HEK293 (cell line): Measurements from ENCODE around the gene ZBTB20.

Experiments
- CTCF ChIA-PET: fragments of 350-600 bp; formaldehyde crosslinking; extraction: SDS; loops from one replicate; lab custom pipeline; 2021; ENCODE audit warnings: antibody characterized with exemption; lab: Yijun Ruan, JAX
- POLR2A ChIA-PET: fragments of 300-600 bp; formaldehyde crosslinking; extraction: SDS; loops from one replicate; lab custom pipeline; 2020; ENCODE audit warnings: antibody characterized with exemption, inconsistent platforms; lab: Yijun Ruan, JAX
- H3K27ac ChIP-seq: fragments of 200-500 bp; sonication (Bioruptor generic); 2 replicates; pipeline ENCODE4 v1.5.1; 2014; ENCODE audit warnings: low read depth, low read length, control low read depth, inconsistent platforms; ENCODE audit errors: extremely low read depth
- H3K36me3 ChIP-seq, 2 experiments: fragments of 200-500 bp in 1 of 2; sonication (Bioruptor generic) in 1 of 2; 1 replicate in 1 of 2; 2 replicates in 1 of 2; pipeline ENCODE4 v1.5.1; 2014 to 2017; ENCODE audit warnings: inconsistent platforms in 2 of 2, low read length in 2 of 2; ENCODE audit not compliant: control insufficient read depth in 2 of 2, insufficient read depth in 1 of 2
- H3K4me1 ChIP-seq: fragments of 200-500 bp; sonication (Bioruptor generic); 2 replicates; pipeline ENCODE4 v1.5.1; 2014; ENCODE audit warnings: mild to moderate bottlenecking, low read length, inconsistent platforms; ENCODE audit not compliant: control insufficient read depth, insufficient read depth
- H3K4me3 ChIP-seq: 2 replicates; pipeline ENCODE4 v1.5.1; 2011; ENCODE audit warnings: low read depth, mild to moderate bottlenecking, control low read depth, low read length, moderate library complexity
- H3K9me3 ChIP-seq: fragments of 200-500 bp; sonication (Bioruptor generic); 2 replicates; pipeline ENCODE4 v1.5.1; 2014; ENCODE audit warnings: low read depth, low read length, inconsistent platforms; ENCODE audit not compliant: control insufficient read depth, insufficient read depth
- ELK4 ChIP-seq: IDR thresholded peaks from 2 replicates; pipeline ENCODE4 v1.6.1; 2011; ENCODE audit warnings: mild to moderate bottlenecking, low read depth, low read length, borderline replicate concordance
- HIC1 ChIP-seq: fragments of 450-650 bp; formaldehyde crosslinking; IDR thresholded peaks from 2 replicates; pipeline ENCODE4 v1.5.1; 2016; ENCODE audit warnings: missing biosample characterization, missing genetic modification characterization
- ZBTB26 ChIP-seq: fragments of 450-650 bp; formaldehyde crosslinking; optimal IDR thresholded peaks from 2 replicates; pipeline ENCODE3; 2016; ENCODE audit warnings: missing biosample characterization, mild to moderate bottlenecking, missing genetic modification characterization
- ZNF23 ChIP-seq: fragments of 450-650 bp; formaldehyde crosslinking; IDR thresholded peaks from 2 replicates; pipeline ENCODE4 v1.5.1; 2016; ENCODE audit warnings: missing biosample characterization, missing genetic modification characterization, borderline replicate concordance
- ZNF274 ChIP-seq, 2 experiments: fragments of 200-500 bp in 1 of 2; fragments of 450-650 bp in 1 of 2; sonication (Bioruptor generic) in 1 of 2; formaldehyde crosslinking in 1 of 2; IDR thresholded peaks; 2 replicates each; pipeline versions ENCODE4 v1.5.1 to v1.6.1; 2014 to 2016; ENCODE audit warnings: borderline replicate concordance in 1 of 2, inconsistent platforms in 1 of 2, low read length in 1 of 2, missing biosample characterization in 1 of 2, missing genetic modification characterization in 1 of 2
- ZNF518A ChIP-seq: fragments of 450-650 bp; formaldehyde crosslinking; conservative IDR thresholded peaks from 2 replicates; pipeline ENCODE4 v1.5.1; 2016; ENCODE audit warnings: low read depth, missing biosample characterization, missing genetic modification characterization
- ZNF600 ChIP-seq: fragments of 450-650 bp; formaldehyde crosslinking; IDR thresholded peaks from 2 replicates; pipeline ENCODE4 v1.5.1; 2016; ENCODE audit warnings: missing biosample characterization, missing genetic modification characterization
- ZNF776 ChIP-seq: fragments of 450-650 bp; formaldehyde crosslinking; IDR thresholded peaks from 2 replicates; pipeline ENCODE4 v1.5.0; 2017; ENCODE audit warnings: missing biosample characterization, missing genetic modification characterization, borderline replicate concordance
- ZNF785 ChIP-seq: fragments of 450-650 bp; formaldehyde crosslinking; IDR thresholded peaks from 2 replicates; pipeline ENCODE4 v1.5.1; 2016; ENCODE audit warnings: missing biosample characterization, missing genetic modification characterization
- ZSCAN23 ChIP-seq: fragments of 450-650 bp; formaldehyde crosslinking; IDR thresholded peaks from 2 replicates; pipeline ENCODE4 v1.5.1; 2016; ENCODE audit warnings: missing biosample characterization, missing genetic modification characterization
- TF ChIP-seq, protein P1 (sequence below): fragments of 450-650 bp; formaldehyde crosslinking; IDR thresholded peaks from 2 replicates; pipeline ENCODE4 v1.5.1; 2016; ENCODE audit warnings: missing biosample characterization, missing genetic modification characterization
- TF ChIP-seq, protein P2 (sequence below): fragments of 450-650 bp; formaldehyde crosslinking; IDR thresholded peaks from 2 replicates; pipeline ENCODE4 v1.5.1; 2016; ENCODE audit warnings: missing biosample characterization, missing genetic modification characterization, borderline replicate concordance

Gene ZBTB20

DNA sequence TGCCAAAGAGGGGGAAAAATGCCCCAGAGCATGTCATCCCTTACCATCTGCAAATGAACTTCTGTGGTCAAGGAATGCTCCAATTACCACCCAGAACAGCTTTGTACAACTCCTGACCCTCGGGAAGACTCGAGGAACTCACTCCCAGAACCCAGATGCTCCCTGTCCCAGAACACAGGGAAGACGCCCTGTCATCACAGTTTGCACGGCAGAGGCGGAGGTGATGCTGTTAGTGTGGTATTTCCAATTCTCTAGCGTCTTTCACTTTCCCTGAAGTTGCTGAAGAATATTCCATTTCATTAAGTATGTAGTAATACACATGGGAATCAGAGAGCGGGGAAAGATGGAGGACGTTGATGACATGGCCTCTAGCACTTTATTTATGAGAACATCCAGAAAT is 659.6 kb downstream of the ZBTB20 start:
- Histone ChIP-seq H3K36me3 (no peaks in the 10 kb centered on the region), H3K9me3 (no peaks in the 10 kb centered on the region), H3K4me1 (no peaks in the 10 kb centered on the region)
- CTCF ChIA-PET: no interaction called here
- no peak for TF ChIP-seq ZNF600 (tag by site-specific recombination)
- no peak for TF ChIP-seq ELK4
- TF ChIP-seq HIC1 (tag by site-specific recombination): no peak
- no peak for TF ChIP-seq ZBTB26 (tag by site-specific recombination)
- no peak for TF ChIP-seq ZSCAN23
- TF ChIP-seq ZNF518A: no peak
- TF ChIP-seq, protein P1, sequence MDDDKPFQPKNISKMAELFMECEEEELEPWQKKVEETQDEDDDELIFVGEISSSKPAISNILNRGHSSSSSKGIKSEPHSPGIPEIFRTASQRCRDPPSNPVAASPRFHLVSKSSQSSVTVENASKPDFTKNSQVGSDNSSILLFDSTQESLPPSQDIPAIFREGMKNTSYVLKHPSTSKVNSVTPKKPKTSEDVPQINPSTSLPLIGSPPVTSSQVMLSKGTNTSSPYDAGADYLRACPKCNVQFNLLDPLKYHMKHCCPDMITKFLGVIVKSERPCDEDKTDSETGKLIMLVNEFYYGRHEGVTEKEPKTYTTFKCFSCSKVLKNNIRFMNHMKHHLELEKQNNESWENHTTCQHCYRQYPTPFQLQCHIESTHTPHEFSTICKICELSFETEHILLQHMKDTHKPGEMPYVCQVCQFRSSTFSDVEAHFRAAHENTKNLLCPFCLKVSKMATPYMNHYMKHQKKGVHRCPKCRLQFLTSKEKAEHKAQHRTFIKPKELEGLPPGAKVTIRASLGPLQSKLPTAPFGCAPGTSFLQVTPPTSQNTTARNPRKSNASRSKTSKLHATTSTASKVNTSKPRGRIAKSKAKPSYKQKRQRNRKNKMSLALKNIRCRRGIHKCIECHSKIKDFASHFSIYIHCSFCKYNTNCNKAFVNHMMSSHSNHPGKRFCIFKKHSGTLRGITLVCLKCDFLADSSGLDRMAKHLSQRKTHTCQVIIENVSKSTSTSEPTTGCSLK (tag by site-specific recombination): no peak
- TF ChIP-seq ZNF23: no peak
- TF ChIP-seq ZNF274 (IDR thresholded peaks at IDR 0.05; ENCODE audit: low read length): no peak
- TF ChIP-seq ZNF274 (tag by site-specific recombination; IDR thresholded peaks at IDR 0.05; ENCODE audit: borderline replicate concordance): no peak
- no peak for TF ChIP-seq ZNF785 (tag by site-specific recombination)
- TF ChIP-seq, protein P2, sequence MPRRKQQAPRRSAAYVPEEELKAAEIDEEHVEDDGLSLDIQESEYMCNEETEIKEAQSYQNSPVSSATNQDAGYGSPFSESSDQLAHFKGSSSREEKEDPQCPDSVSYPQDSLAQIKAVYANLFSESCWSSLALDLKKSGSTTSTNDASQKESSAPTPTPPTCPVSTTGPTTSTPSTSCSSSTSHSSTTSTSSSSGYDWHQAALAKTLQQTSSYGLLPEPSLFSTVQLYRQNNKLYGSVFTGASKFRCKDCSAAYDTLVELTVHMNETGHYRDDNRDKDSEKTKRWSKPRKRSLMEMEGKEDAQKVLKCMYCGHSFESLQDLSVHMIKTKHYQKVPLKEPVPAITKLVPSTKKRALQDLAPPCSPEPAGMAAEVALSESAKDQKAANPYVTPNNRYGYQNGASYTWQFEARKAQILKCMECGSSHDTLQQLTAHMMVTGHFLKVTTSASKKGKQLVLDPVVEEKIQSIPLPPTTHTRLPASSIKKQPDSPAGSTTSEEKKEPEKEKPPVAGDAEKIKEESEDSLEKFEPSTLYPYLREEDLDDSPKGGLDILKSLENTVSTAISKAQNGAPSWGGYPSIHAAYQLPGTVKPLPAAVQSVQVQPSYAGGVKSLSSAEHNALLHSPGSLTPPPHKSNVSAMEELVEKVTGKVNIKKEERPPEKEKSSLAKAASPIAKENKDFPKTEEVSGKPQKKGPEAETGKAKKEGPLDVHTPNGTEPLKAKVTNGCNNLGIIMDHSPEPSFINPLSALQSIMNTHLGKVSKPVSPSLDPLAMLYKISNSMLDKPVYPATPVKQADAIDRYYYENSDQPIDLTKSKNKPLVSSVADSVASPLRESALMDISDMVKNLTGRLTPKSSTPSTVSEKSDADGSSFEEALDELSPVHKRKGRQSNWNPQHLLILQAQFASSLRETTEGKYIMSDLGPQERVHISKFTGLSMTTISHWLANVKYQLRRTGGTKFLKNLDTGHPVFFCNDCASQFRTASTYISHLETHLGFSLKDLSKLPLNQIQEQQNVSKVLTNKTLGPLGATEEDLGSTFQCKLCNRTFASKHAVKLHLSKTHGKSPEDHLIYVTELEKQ: no peak
- no peak for TF ChIP-seq ZNF776 (tag by site-specific recombination)
- TF ChIP-seq, all 188 proteins: peak for 0
- Histone ChIP-seq H3K4me3 (no peak overlapping the region), H3K27ac (no peak overlapping the region)
- POLR2A ChIA-PET: no interaction called here
